ENCODE results near the gene MAP1LC3A.
A peak's percentile ranks its signal among the peaks of the same experiment; 100 is the strongest.

The MAP1LC3A gene

GRCh38 chr20:34577061-34577460, 18.5 kb downstream of the MAP1LC3A start:
- DNase-seq (ENCODE audit: low spot score): no peak

- DNase-seq (ENCODE audit: low spot score): no peak
Measured at GRCh38 chr20:34578025-34578424, 19.5 kb downstream of the MAP1LC3A start.

DNA sequence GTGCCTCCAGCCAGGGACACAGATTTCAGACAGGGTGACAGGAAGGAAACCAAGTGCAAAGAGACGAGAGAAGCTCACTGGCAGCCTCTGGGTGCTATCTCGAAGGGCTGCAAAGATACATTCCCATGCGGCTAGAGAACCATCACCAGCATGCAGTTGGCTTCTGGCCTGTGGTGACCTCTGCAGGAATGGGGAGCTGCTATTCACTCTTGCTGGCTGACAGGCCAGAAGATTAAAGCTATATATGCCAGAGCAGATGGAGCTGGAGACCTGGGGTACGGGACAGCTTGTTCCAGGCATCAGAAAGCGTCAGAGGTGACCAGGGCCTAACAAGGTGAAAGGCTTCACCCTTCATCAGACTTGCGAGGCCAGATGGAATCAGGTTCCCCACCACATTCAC, 20.0 kb downstream of the MAP1LC3A start:
- peak; percentile 35 for DNase-seq (ENCODE audit: low spot score)

GRCh38 chr20:34579191-34579978, 20.9 kb downstream of the MAP1LC3A start:
- DNase-seq (ENCODE audit: low spot score): peak; percentile 95

DNA sequence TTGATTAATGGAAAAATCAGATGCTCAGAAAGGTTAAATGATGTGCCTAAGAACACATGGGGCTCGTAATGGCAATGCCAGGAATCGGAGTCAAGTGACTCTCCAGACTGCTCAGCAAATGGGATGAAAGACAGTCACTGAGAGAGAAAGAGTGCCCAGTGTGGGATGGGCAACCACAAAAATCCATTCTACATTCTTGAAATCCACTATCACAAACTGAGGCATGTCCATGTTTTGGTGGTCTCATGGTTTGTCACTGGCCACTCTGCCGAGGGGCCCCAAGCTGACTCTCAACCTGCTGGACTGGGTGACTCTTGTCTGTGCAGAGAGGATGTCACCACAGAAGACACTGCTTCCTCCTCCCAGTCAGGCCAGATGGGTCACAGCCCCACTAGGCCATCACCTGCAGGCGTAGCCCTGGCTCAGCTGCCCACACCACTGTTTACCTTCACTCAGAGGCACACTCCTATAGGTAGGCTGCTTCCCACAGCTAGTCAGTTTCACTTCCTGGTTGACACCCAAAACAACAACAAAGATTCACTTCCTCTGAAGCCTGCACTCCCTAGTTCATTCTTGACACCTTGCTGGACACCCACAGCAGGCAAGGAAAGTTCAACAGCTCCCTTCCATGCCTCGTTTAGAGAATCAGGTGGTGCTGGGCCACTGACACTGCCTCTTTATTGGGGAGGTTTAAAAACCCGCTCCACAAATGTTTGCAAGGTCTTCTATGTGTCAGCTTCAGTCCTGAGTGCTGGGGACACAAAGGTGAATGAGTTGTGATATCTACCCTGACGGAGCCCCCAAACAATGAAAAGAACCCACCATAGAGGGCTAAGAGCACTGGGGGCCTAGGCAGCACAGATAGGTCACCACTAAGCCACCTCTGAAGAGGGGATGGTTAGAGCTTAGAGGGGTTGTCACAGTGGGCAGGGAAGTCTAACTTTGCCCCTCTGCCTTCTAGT, 21.7 kb downstream of the MAP1LC3A start:
- peak; percentile 23 for DNase-seq (ENCODE audit: low spot score)

- DNase-seq (ENCODE audit: low spot score): peak; percentile 70
Measured at GRCh38 chr20:34581341-34582184, 23.0 kb downstream of the MAP1LC3A start.

GRCh38 chr20:34582221-34582620, 23.7 kb downstream of the MAP1LC3A start:
- DNase-seq (ENCODE audit: low spot score): no peak

DNA sequence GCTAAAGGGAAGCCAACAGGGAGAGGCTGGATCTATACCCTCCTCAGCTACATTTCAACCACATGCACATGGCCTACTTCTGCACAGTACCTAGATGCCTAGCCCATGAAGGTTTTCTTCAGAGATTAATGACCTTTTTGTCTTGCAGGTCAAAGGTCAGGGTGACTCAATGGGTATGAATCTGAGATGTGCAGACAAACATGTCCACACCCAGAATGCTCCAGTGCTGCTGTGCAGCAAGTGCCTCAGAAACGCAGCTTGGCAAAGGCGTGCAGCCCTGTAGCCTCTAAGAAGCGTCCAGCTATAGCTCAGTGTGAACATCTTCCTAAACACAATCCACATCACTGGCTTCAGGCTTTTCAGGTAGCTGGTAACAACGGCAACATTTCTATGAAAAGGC, 24.4 kb downstream of the MAP1LC3A start:
- DNase-seq (ENCODE audit: low spot score): no peak

DNA sequence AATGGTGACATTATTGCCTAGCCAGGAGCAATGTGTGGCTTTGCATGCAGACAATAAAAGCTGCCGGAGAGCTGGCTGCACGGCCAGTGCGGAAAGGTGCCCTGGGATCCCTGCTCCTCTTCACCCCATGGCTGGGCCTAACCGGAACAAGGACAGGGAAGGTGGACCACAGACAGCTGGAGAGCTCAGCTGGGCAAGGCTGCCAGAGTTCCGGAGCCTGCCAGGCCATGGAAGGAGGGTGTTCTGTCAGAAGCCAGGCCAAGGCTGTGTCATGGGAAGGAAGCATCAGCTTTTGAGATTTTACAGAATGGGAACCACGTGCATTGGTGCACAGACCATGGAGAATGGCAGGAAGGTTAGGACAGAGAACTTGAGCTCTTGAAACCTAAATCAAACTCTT, 25.0 kb downstream of the MAP1LC3A start:
- DNase-seq (ENCODE audit: low spot score): no peak

- DNase-seq (ENCODE audit: low spot score): no peak
Measured at GRCh38 chr20:34585019-34585418, 26.5 kb downstream of the MAP1LC3A start.

DNA sequence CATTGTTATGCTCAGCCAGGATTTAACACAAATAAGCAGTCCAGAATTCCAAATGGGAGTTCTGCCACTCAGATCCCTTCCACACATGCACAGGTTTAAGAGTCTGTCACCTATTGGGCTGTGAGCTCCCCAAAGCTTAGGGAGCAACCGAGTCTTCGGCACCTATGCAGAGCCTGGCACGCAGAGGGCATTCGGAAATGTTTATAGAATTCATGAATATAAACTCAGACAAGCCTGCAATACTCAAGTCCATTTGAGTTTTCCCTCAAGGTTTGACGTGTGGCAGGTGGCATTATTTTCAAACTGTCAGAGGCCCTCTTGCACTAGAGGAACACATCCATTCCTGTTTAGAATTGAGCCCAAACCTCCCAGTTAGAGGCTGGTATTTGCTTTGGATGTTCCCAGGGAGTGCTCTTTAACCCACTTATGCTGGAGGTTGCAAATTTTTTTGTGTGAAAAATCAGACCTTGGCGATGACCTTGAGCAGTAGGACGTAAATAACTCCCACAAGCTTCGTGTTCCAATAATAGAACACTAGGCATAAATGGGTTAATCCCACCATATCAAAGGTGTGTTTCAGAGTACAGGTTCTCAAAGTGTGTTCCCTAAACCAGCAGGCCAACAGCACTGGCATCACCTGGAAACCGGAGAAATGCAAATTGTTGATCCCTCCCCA, 28.1 kb downstream of the MAP1LC3A start:
- DNase-seq (ENCODE audit: low spot score): no peak

DNA sequence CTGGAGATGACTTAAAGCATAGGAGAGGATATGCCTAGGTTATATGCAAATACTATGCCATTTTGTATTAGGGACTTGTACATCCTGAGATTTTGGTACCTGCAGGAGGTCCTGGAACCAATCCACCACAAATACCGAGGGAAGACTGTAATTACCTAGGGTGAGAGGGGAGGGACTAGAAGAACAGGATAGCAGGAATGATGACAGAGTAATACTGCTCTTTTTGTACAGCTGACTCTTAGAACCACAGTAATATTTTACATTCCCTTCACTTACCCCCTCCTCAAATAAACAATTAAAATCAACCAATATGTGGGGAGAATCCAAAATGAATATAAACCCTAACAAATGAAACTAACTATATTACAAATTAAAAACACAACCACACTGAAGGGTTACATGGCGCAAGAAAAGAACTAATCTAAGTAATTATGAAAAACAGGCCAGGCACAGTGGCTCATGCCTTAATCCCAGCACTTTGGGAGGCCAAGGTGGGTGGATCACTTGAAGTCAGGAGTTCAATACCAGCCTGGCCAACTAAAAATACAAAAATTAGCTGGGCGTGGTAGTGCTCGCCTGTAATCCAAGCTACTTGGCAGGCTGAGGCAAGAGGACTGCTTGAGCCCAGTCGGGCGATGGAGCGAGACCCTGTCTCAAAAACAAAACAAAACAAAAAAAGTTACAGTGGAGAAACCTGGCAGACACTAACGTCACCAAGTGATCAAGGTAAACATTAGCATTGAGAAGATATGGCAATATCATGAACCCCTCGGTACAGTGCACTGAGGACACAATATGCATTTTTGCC, 37.1 kb downstream of the MAP1LC3A start:
- no peak for DNase-seq (ENCODE audit: low spot score)

GRCh38 chr20:34600892-34601653, 42.6 kb downstream of the MAP1LC3A start:
- DNase-seq (ENCODE audit: low spot score): no peak

DNA sequence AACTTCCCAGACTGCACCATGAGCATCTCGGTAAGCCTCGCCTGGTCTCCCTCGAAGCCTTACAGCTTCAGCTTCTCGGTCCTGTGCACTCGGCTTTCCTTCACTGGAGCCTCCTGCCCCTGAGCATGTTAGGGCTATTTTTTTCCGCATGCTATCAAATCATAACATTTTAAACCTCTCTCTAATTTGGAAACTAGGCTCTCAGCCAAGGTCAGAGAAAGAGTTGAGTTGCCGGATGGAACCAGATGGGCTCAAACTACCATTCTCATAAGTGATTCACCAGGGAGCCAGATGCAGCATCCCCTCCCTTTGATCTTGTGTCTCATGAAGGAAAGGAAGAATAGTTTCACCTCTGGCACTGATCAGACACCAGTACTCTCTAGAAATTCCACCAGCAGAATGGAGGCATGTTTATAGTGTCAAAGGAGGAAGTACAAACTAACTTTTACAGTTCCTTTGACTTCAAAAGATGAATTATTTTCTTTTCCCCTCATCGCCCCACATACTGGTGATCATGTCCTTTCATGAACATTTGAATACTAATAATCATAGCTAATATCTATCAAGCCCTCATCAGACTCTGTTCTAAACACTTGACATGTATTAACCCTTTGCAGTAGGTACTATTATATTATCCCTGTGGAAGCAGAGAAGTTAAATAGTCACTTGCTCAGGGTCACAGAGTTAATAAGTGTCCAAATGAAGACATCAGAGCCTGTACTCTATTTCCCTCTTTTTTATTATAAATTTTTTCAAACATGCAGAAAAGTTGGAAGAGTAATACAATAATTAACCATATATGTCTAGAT, 46.7 kb downstream of the MAP1LC3A start:
- no peak for DNase-seq (ENCODE audit: low spot score)

- DNase-seq (ENCODE audit: low spot score): no peak
Measured at GRCh38 chr20:34607066-34607465, 48.5 kb downstream of the MAP1LC3A start.

All from Ammon's horn (tissue), 1 donor.